ENCODE measurements around the gene HS3ST3A1.

The HS3ST3A1 gene

DNA sequence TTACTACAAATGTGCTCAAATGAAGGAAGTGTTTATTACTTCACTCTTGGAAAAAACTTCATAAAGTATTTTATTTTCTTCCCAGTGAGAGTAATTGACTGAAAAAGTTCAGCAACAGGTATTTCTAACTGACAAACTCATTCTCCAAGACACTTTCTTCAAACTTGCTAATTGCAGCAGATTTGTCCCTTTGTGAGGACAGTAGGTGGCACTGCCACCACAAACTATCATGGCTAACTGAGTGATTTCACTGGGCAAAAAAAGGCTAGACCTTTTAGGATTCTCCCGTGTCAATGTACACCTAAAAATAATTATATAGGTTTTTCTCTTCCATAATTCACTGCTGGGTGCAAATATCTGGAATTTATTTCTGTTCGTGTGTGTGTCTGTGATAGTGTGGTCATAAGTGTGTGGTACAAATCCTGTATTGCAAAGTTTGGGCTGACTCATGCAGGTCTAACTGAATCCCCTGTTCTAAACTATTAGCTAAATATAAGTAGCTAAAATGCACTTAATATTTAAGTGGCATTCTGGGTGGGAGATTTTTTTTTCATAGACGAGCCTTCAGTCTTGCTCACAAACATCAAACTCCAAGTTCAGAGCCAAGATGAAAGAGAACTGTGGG lies 3.9 kb downstream of the HS3ST3A1 start:
- Histone ChIP-seq H3K9me3 (ENCODE audit: low read length) (no peaks in the 10 kb centered on the region), H3K27me3 (ENCODE audit: control insufficient read depth in 1 of 2, insufficient read depth in 2 of 2, low read length in 2 of 2) (peaks cover 0 to 24% of the 10 kb centered on the region in 2 donors), H3K4me3 (ENCODE audit: low read depth in 1 of 2, low read length in 2 of 2) (no peak overlapping the region), H3K4me1 (ENCODE audit: insufficient read depth, low read length) (no peaks in the 10 kb centered on the region), H3K27ac (ENCODE audit: low read depth, low read length) (no peak overlapping the region), H3K9ac (ENCODE audit: low read length) (no peak overlapping the region), H3K36me3 (ENCODE audit: insufficient read depth, low read length) (no peaks in the 10 kb centered on the region)

DNA sequence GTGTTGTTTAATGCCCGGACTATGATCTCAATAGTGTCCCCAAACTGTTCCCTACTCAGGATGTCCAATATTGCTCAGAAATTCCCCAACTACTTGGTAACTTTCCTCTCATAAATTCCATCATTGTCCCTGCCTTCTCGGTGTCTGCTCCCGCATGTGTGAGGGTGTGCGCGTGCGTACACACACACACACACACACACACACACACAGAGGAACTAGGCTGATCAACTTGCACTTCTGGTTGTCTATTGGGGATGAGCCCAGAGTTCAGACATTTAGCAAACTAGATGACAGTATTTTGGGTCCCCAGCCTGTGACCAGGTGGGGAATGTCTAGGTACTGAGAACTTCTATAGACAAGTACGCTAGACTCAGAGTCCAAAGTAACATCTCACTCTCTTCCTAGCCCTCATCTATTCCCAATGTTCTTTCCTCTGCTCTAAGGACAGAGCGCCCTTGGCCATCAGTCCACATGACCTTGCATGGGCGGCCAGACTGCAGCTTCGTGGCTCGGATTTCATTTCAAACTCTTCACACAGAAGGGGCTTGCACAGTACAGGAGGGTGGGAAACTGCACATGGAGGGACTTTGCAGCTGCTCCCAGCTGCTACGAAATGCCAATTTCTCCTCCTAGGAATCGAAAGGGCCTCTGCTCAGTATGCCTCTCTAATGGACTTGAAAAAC lies 5.3 kb downstream of the HS3ST3A1 start:
- Histone ChIP-seq H3K4me1 (ENCODE audit: insufficient read depth, low read length) (no peaks in the 10 kb centered on the region), H3K27ac (ENCODE audit: low read depth, low read length) (no peak overlapping the region)

DNA sequence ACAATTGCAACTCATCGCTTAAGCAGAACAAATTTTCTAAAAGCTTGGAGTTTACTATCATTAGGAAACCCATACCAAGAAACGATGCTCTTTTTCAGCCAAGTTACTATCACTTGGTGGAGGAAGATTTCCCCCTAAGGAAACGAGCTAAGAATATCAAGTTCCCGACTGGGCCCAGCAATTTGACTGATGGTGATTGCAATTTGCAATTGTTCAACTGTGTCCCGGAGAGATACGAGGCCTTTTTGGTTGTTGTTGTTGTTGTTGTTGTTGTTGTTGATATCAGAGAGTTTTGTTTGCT lies 6.2 kb downstream of the HS3ST3A1 start:
- H3K27ac ChIP-seq (ENCODE audit: low read depth, low read length), result no peak overlapping the region
- H3K36me3 ChIP-seq (ENCODE audit: insufficient read depth, low read length), result no peaks in the 10 kb centered on the region
- H3K4me1 ChIP-seq (ENCODE audit: insufficient read depth, low read length), result no peaks in the 10 kb centered on the region
- peaks cover 0 to 5% of the 10 kb centered on the region in 2 donors for H3K27me3 ChIP-seq (ENCODE audit: control insufficient read depth in 1 of 2, insufficient read depth in 2 of 2, low read length in 2 of 2)
- no peak overlapping the region for H3K9ac ChIP-seq (ENCODE audit: low read length)
- no peak overlapping the region for H3K4me3 ChIP-seq (ENCODE audit: low read depth in 1 of 2, low read length in 2 of 2)
- H3K9me3 ChIP-seq (ENCODE audit: low read length), result no peaks in the 10 kb centered on the region

More for the DNA sequence above, 5.3 kb downstream of the HS3ST3A1 start:
- no peaks in the 10 kb centered on the region for H3K36me3 ChIP-seq (ENCODE audit: insufficient read depth, low read length)
- no peak overlapping the region for H3K9ac ChIP-seq (ENCODE audit: low read length)
- H3K27me3 ChIP-seq (ENCODE audit: control insufficient read depth in 1 of 2, insufficient read depth in 2 of 2, low read length in 2 of 2), result peaks cover 0 to 14% of the 10 kb centered on the region in 2 donors
- H3K4me3 ChIP-seq (ENCODE audit: low read depth in 1 of 2, low read length in 2 of 2), result no peak overlapping the region
- no peaks in the 10 kb centered on the region for H3K9me3 ChIP-seq (ENCODE audit: low read length)

DNA sequence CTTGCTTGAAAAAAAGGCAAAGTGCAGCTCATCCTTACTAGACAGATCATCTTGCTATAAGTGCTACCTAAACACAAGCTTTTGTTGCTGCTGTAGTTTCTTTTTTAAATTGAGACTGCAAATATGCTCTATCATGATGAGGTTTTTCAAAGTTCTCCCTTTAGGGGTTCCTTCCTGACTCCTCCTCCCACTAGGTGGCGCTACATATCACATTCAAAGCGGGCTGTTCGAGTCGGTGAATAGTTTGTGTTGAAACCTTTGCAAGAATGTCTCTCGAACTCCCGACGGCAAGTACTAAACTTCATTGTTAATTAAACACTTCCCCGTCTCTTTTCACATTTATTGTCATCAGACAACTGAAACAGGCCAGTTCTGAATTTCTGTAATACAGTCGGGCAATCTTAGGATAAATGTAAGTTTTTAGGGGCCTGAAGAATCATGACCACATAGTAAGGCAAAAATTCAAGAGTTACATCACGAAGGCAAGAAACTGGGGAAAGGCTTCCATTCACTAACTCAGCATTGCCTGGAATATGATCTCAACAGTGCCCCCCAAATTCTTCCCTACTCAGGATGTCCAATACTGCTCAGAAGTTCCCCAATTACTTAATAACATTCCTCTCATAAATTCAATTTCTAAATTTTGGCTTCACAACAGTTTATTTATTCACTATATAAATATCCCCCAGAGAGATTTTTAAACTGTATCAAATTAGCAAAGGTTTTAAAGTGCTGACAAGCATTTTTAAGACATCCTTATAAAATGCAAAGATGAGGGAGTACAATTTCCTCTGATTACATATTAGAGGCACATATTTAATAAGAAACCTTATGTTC lies 6.7 kb downstream of the HS3ST3A1 start:
- no peaks in the 10 kb centered on the region for H3K9me3 ChIP-seq (ENCODE audit: low read length)
- no peaks in the 10 kb centered on the region for H3K27me3 ChIP-seq (ENCODE audit: control insufficient read depth in 1 of 2, insufficient read depth in 2 of 2, low read length in 2 of 2)
- no peak overlapping the region for H3K27ac ChIP-seq (ENCODE audit: low read depth, low read length)
- no peaks in the 10 kb centered on the region for H3K4me1 ChIP-seq (ENCODE audit: insufficient read depth, low read length)
- H3K4me3 ChIP-seq (ENCODE audit: low read depth in 1 of 2, low read length in 2 of 2), result no peak overlapping the region
- H3K36me3 ChIP-seq (ENCODE audit: insufficient read depth, low read length), result no peaks in the 10 kb centered on the region
- no peak overlapping the region for H3K9ac ChIP-seq (ENCODE audit: low read length)

DNA sequence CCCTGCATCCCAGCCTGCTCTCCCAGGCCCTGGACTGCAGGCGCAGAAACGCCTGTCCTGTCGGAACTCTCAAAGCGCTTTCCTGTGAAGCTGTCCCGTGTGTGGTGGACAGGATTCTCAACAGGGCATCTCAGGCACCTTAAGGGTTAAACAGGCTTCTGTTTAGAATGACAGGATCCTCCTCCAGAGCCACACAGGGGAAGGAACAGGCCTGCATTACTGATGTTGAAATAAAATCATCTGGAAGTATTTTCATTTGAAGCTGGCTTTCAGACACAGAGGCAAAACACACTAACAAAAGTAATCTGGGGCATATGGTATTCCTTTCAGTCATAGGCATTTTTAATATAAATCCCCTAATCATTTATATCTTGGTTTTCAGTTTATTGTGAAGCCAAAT lies 7.4 kb downstream of the HS3ST3A1 start:
- Histone ChIP-seq H3K4me3 (ENCODE audit: low read depth in 1 of 2, low read length in 2 of 2) (no peak overlapping the region), H3K36me3 (ENCODE audit: insufficient read depth, low read length) (no peaks in the 10 kb centered on the region), H3K9me3 (ENCODE audit: low read length) (no peaks in the 10 kb centered on the region), H3K27ac (ENCODE audit: low read depth, low read length) (no peak overlapping the region), H3K4me1 (ENCODE audit: insufficient read depth, low read length) (no peaks in the 10 kb centered on the region), H3K27me3 (ENCODE audit: control insufficient read depth in 1 of 2, insufficient read depth in 2 of 2, low read length in 2 of 2) (no peaks in the 10 kb centered on the region), H3K9ac (ENCODE audit: low read length) (no peak overlapping the region)

DNA sequence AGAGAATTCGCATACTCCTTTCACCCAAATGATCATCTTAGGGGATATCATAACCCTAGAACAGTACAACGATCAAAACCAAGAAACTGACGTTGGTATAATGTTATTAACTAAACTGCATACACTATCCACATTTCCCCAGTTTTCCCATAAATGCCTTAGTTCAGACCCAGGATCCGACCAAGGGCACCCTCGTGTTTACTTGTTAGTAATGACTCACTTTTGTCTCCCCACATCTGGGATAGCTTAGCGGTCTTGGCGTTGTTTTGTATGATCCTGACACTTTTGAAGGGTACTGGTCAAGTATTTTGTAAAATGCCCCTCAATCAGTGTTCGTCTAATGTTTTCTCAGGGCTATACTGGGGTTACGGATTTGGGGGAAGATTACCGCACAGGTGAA lies 8.0 kb downstream of the HS3ST3A1 start:
- no peak overlapping the region for H3K9ac ChIP-seq (ENCODE audit: low read length)
- H3K9me3 ChIP-seq (ENCODE audit: low read length), result no peaks in the 10 kb centered on the region
- no peak overlapping the region for H3K4me3 ChIP-seq (ENCODE audit: low read depth in 1 of 2, low read length in 2 of 2)
- no peaks in the 10 kb centered on the region for H3K4me1 ChIP-seq (ENCODE audit: insufficient read depth, low read length)
- no peaks in the 10 kb centered on the region for H3K27me3 ChIP-seq (ENCODE audit: control insufficient read depth in 1 of 2, insufficient read depth in 2 of 2, low read length in 2 of 2)
- no peaks in the 10 kb centered on the region for H3K36me3 ChIP-seq (ENCODE audit: insufficient read depth, low read length)
- H3K27ac ChIP-seq (ENCODE audit: low read depth, low read length), result no peak overlapping the region

DNA sequence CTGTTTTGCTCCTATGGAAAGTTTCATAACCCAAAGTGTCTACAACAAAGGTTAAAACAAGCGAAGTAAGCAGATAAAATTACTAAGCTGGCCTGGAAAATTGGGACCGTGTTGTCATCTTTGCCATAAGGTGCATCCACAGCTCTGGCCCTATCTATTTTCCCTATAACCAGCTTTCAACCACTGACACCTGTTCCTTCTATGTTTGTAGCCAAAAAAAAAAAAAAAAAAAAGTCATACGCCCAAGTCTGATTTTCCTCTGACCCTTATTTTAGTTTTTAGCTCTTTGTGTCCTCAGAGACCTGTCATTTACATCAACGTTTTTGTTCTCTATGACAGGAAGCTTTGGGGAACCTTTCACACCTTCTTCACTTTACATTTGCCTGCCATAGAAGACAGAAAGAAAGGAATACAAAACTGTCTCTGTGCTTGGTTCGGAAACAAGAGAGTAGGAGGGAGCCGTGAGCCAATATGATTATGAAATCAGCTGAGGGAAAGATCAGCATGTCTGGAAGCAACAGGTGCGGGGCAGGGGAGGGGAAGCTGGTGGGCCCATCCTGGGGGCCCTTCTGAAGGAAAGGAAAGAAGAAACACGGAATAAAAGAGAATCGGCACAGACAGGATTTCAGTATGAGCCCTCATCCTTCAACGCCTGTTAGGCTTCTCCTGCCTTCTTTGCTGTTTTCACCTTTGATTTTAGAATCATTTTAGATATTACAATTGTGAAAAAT lies 8.5 kb downstream of the HS3ST3A1 start:
- H3K36me3 ChIP-seq (ENCODE audit: insufficient read depth, low read length), result no peaks in the 10 kb centered on the region
- no peaks in the 10 kb centered on the region for H3K27me3 ChIP-seq (ENCODE audit: control insufficient read depth in 1 of 2, insufficient read depth in 2 of 2, low read length in 2 of 2)
- H3K9ac ChIP-seq (ENCODE audit: low read length), result no peak overlapping the region
- H3K4me3 ChIP-seq (ENCODE audit: low read depth in 1 of 2, low read length in 2 of 2), result no peak overlapping the region
- H3K27ac ChIP-seq (ENCODE audit: low read depth, low read length), result no peak overlapping the region
- no peaks in the 10 kb centered on the region for H3K9me3 ChIP-seq (ENCODE audit: low read length)
- H3K4me1 ChIP-seq (ENCODE audit: insufficient read depth, low read length), result no peaks in the 10 kb centered on the region

DNA sequence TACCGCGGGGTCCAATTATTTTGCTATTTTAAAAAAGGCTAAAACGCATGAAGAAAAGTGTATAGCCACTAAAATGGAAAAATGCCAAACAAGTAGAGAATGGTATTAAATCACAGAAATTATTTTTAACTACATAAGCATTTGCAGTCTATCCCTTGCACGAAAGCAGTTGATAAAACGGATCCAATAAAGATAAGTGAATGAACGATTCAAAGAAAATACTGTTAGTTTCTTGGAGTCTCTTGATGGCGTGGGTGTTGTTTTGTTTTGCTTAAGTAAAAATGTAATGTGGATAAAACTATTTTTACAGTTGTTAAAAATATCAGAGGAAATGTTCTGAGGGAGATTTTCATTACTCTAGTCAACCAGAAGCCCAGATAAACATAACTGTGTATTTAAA lies 9.3 kb downstream of the HS3ST3A1 start:
- Histone ChIP-seq H3K27me3 (ENCODE audit: control insufficient read depth in 1 of 2, insufficient read depth in 2 of 2, low read length in 2 of 2) (peaks cover 0 to 4% of the 10 kb centered on the region in 2 donors), H3K9ac (ENCODE audit: low read length) (no peak overlapping the region), H3K4me3 (ENCODE audit: low read depth in 1 of 2, low read length in 2 of 2) (no peak overlapping the region), H3K36me3 (ENCODE audit: insufficient read depth, low read length) (no peaks in the 10 kb centered on the region), H3K9me3 (ENCODE audit: low read length) (no peaks in the 10 kb centered on the region), H3K27ac (ENCODE audit: low read depth, low read length) (no peak overlapping the region), H3K4me1 (ENCODE audit: insufficient read depth, low read length) (no peaks in the 10 kb centered on the region)

DNA sequence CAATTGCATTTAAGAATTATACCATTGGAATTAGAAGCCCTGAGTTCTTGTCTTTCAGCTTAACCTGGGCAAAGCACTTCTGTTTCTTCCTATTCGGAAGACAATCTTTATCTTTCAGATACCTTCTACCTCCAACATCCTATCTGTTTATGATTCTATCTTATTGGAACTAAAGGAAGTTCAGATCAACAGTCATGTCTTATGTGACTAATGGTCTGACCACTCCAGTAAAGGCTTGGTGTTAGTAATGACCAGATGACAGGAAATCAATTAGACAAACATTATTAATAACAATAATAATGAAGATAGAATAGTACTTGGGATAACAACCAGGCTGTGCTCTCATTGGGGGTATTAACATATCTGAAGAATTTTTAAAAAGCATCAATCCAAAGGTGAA lies 11.3 kb downstream of the HS3ST3A1 start:
- Histone ChIP-seq H3K36me3 (ENCODE audit: insufficient read depth, low read length) (no peaks in the 10 kb centered on the region), H3K4me3 (ENCODE audit: low read depth in 1 of 2, low read length in 2 of 2) (no peak overlapping the region), H3K4me1 (ENCODE audit: insufficient read depth, low read length) (no peaks in the 10 kb centered on the region), H3K9me3 (ENCODE audit: low read length) (no peaks in the 10 kb centered on the region), H3K9ac (ENCODE audit: low read length) (no peak overlapping the region), H3K27ac (ENCODE audit: low read depth, low read length) (no peak overlapping the region), H3K27me3 (ENCODE audit: control insufficient read depth in 1 of 2, insufficient read depth in 2 of 2, low read length in 2 of 2) (peaks cover 0 to 4% of the 10 kb centered on the region in 2 donors)

DNA sequence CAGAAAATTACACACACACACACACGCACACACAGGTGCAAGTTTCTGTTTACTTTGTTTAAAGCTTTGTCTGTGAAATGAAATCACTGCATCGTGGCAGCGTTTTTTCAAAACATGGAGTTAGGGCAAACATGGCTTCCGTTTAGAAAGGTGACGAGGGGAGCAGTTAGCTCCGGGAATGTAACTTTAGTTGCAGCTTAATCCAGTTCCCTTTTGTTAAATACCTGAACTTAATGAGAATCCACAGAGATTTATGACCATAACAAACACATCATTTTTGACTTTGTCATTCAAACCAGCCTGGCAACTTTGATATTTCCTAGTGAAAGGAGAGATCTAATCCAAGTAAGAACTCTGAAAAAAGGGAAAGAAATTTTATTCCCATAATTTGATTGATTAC lies 12.1 kb downstream of the HS3ST3A1 start:
- Histone ChIP-seq H3K36me3 (ENCODE audit: insufficient read depth, low read length) (no peaks in the 10 kb centered on the region), H3K4me3 (ENCODE audit: low read depth in 1 of 2, low read length in 2 of 2) (no peak overlapping the region), H3K4me1 (ENCODE audit: insufficient read depth, low read length) (no peaks in the 10 kb centered on the region), H3K9me3 (ENCODE audit: low read length) (no peaks in the 10 kb centered on the region), H3K27me3 (ENCODE audit: control insufficient read depth in 1 of 2, insufficient read depth in 2 of 2, low read length in 2 of 2) (peaks cover 0 to 4% of the 10 kb centered on the region in 2 donors), H3K27ac (ENCODE audit: low read depth, low read length) (no peak overlapping the region), H3K9ac (ENCODE audit: low read length) (no peak overlapping the region)

Data from muscle layer of colon (tissue), 2 donors.